COLO668 (cell line): ENCODE results near the gene ENPP1.
"Not testable (repeated sequence)": the region's sequence is repeated elsewhere in the genome, so short reads cannot be mapped to it uniquely, and the experiment has no call there.

Experiments
- DNase-seq: peaks from one replicate; lab custom pipeline; 2025; ENCODE audit not compliant: unreplicated experiment; lab: John Stamatoyannopoulos, UW

ENPP1 gene

DNA sequence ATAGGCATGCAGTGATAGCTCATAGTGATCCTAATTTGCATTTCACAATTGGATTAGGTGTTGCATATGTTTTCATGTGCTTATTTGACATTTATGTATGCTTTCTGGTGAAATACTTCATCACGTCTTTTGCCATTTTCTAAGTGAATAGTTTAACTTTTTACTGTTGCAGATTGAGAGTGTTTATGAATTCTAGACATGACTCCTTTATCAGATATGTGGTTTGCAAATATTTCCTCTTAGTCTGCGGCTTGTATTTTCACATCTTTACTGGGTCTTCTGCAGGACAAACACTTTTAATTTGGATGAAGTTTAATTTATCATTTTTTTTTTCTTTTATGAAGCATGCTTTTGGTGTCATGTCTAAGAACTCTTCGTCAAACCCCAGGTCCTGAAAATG is 104.1 kb downstream of the ENPP1 start:
- no peak for DNase-seq

DNA sequence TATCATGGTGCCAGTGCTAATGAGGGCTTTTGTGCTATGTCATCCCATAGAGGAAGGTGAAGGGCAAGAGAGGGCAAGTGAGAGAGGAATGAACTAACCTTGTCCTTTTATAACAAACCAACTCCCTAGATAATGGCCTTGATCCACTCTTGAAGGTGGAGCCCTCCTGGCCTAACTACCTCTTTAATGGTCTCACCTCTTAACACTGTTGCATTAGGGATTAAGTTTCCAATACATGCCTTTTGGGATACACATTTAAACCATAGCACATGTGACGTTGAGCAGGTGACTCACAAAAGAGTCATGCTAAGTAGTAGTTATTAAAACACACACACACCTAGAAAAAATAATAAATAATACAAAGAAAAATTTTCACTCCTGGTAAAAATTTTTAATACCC is 106.4 kb downstream of the ENPP1 start:
- DNase-seq = no peak

DNA sequence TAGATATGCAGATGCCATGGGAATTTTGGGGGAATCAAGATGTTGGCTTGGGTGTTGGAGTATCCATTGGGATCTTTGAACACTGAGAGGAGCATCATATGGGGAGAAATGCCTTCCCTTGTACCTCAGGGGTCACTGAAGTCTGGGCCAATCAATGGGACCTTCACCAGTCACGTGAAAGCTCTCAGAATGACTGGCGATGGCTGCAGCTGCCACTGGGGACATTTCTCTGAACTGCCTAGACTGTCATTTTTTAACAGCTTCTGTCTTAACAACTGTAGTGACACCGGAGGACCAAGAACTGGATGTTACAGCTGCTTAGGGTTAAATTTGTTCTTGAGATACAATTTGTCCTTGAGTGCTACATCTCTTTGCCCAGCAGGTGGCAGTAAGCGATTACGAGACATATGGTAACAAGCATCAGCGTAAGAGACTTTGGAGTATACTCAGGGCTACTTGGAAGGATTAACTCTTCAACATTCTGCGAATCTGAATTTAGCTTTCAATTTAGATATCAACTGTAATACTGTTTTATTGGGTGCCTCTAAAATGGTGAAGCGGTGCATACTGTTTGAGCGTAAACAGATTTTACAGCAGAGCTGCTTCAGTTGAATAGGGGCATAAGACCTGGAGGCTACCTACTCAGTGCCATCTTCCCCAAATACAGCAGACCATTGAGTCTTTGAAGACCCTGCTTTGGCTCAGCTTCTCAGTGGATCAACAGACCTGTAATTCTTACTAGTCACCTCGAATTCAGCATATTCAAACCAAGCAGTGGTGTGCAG is 107.3 kb downstream of the ENPP1 start:
- peak; percentile 43 for DNase-seq

DNA sequence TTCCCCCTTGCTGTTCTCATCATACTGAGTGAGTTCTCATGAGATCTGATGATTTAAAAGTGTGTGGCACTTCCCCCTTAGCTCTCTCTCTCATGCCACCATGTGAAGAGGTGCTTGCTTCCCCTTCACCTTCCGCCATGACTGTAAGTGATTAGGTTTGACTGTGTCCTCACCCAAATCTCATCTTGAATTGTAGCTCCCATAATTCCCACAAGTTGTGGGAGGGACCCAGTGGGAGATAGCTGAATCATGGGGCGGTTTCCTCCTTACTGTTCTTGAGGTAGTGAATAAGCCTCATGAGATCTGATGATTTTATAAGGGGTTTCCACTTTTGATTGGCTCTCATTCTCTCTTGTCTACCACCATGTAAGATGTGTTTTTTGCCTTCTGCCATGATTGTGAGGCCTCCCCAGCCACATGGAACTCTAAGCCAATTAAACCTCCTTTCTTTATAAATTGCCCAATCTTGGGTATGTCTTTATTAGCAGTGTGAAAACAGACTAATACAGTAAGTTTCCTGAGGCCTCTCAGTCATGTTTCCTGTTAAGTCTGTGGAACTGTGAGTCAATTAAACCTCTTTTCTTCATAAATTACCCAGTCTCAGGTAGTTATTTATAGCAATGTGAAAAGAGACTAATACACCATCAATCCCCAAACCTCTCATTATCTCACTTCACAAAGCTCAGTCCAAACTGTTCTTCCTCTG is 108.4 kb downstream of the ENPP1 start:
- DNase-seq = not testable (repeated sequence)

DNA sequence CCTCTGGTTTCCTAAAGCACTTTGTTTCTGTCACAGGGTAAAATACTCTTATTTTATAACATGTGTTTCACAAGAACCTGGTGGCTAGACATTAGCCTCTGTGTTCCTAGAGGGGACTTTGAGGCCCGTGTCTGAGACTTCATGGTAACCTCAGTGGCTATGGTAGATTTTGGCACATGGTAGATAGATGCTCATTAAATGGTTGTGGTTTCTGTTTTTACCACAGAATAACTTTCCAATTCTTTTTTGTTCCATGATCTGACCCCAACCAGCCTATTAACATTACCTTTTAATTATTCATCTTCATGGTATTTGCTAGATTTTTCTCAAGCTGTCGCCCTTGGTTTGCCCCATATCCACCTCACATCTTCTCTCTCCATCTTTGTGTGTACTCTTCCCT is 109.0 kb downstream of the ENPP1 start:
- DNase-seq = no peak

DNA sequence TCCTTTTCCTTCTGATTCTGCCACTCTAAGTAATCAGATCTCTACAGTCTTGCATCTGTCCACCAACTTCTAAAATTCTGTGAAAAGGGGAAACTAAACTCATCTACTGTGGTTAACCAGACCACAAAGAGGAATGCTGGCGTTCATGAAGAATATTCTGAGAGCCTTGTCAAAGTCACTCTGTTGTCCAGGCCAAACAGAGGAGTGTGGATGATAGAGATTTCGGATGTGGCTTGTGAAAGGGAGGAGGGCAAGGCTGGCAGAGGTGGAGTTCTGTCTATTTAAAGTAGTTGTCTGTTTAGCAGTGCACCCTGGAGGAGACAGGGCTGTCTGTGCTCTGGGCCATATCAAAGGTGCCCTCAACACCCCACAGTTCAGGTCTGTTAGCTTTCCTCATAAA is 109.5 kb downstream of the ENPP1 start:
- no peak for DNase-seq

DNA sequence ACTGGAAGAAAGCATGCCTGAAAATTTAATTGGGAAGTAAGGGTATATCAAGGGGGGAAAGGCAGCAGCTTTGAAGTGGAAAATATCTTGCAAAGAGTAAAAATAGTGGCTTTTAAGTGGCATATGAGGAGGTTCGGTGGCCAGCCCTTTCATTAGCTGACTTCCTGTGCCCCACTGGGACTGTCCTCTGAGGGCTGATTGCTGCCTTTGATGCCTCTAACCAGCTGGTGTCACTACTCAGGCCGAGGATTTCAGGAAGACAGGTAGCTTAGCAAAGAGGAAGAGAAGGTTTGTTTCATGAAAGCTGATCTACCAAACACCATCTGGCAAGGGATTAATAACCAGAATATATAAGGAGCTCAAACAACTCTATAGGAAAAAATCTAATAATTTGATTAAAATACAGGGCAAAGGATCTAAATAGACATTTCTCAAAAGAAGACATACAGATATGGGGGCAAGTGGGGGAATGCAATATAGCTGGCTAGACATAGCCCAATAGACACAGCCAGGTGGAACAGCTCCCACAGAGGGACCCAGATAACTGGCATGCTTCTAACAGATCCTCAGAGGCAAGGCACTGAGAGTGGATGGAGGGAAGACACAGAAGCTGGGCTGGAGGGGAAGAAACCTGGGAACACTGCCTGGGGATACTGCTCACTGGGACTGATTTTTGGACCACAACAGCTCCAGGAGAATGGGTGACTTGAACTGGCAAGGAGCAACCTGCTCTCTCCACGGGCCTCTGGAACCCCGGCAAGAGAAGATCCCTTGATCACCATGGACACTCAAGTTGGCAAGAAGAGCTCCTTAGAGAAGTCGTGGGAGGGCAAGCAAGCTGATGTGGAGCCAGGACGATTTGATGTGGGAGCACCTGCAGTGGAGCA is 110.2 kb downstream of the ENPP1 start:
- no peak for DNase-seq

DNA sequence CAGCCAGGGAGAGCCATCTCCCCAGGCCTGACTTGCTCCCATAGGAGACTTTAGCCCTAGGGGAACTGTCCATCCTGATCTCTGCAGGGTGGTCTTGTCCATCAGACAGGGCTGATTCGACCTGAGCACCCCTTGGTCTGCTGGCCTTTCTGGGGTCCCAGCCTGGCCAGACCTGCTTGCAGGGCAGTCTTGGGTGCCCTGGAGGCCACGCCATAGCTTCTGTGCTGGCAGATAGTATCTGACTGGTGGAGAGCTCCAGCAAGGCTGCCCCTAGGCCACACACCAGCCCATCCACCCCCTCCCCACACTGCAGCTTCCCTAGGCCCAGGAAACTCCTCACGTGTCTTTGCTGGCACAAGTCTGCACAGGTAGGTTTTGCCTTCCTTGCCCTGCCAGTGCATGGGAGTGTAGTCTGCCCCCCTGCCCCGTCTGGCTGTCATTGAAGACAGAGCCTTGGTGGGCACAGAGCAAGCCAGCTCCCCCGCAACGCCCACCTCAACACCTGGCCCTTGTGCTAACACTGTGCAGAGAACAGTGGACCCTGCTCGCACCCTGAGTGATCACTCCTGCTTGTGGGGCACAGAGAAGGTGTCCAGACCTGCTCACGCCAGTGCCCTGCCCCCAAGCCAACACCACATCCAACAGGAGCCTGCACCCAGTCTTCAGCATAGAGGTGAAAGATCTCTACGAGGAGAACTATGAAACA is 111.0 kb downstream of the ENPP1 start:
- DNase-seq = no peak

DNA sequence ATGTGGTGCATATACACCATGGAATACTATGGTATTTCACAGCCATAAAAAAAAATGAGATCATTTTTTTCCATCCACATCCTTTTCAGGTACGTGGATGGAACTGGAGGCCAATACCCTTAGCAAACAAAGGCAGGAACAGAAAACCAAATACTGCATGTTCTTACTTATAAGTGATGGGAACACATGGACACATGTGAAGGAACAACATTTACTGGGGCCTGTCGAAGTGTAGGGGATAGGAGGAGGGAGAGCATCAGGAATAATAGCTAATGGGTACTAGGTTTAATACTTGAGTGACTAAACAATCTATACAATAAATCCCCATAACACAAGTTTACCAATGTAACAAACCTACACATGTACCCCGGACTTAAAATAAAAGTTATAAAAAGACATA is 112.8 kb downstream of the ENPP1 start:
- DNase-seq = no peak

DNA sequence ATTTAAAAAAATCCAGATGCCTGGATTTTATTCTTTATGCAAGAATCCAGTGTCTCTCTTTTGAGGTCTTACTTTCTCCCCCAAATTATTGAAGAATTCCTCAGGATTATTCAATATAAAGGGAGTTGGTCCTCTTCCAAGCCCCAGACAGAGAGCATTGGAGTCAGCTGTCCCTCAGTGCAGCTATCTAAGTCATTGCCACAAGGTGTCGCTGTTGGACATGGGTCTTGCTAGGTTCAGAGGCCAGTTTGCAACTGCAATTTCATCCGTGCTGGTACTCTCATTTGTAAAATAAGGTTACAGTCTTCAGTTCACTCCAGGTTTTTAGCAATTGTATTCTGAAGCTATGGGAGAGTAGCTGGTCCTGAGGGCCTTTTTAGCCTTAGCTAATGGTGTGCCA is 115.5 kb downstream of the ENPP1 start:
- DNase-seq = peak; percentile 51

DNA sequence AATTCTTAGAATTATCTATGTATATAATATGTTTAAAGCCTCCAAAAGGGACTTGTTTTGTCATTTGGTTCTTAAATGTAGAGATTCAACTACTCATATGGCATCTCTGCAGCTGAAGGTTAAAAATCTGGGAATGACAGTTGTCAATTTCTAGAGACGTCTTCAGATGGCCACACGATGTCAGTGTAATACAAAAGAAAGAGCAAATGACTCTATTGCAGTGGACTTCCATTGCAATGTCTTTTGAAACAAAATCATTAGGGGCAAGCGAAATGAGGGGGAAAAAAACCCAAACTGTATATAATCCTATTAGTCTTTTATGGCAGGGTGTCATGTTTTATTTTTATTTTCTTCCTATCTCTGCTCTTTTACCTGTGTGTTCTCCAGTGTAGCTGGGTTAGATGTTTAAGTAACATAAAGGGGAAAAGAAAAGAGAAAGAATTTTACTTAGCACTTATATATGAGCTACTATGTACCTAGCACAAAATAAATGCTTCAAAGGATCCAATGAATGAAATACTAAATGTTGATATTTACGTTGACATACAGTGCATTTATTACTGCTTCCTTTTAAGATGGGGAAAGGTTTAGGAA is 117.2 kb downstream of the ENPP1 start:
- no peak for DNase-seq

DNA sequence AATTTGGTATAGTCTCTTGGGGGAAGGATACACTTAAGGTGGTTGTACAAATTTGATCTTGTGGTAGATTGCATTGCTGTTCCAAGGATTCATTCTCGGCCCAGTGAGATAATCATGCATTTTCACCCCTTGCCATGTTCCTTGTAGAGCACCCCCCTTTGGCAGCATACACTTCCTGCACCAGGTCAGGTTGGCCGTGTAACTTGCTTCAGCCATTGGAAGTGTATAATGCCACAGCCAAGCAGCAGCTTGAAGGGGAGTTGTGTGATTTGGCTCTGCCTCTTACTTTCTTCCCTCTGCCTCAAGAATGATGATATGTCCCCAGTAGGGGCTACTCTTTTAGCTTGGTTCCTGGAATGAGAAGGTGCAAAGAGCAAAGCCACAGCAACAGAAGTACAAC is 121.4 kb downstream of the ENPP1 start:
- no peak for DNase-seq

DNA sequence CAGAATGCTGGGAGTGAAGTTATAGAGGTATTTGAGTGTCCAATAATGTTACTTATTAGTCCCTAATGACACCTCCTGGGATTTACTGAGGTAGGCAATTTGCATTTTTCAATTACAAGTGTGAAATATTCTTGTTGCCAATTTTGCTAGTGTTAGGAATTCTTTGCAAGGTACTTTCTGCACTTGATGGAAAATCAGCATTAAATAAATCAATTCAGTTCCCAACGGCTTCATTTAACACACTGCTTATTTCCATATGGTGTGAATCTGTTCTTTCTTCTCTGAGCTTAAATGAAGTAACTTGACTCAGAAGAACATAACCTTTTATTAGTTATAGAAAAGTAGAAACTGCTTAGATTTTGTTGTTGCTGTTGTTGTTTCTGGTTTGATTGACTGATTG is 122.2 kb downstream of the ENPP1 start:
- DNase-seq = no peak

DNA sequence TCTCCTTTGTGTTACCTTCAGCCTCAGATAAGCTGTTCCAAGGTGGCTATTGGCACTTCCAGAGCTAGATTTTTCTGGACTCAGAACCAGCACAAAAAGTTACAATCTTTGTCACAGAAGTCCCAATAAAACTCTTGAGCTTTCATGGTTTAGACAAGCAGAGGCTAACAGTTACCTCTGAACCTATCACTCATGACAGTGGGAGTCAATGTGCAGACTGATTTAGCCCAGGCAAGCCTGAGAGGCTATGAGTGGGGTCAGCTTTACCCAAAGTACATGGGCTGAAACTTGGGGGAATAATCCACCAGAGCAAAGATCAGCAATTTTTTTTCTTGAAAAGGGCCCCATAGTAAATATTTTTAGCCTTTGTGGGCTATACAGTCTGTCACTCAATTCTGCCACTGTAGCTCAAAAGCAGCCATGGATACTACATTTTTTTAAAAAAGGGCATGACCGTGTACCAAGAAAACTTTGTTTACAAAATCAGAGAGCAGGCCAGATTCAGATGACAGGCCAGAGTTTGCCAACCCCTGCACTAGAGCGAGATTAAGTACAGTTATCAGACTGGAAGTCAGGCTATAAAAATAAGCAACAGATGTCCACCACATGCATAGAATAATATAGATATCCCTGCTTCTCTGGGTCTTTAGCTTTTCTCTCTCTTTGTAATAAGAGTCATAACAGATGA is 123.4 kb downstream of the ENPP1 start:
- no peak for DNase-seq

DNA sequence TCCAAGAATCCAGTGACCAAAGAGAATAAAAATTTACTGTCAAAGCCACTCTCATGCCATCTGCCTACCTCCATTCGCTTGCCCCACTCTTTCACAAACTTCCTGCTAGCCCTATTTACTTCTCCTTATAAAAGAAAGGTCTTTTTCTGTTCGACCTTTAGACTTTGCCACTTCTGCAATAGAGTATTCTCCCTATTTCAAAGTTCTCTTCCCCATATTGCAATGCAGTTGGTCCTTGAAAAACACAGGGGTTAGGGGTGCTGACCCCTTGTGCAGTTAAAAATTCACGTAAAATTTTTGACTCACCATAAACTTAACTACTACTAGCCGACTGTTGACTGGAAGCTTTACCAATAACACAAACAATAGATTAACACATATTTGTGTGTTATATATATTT is 128.3 kb downstream of the ENPP1 start:
- DNase-seq = no peak

DNA sequence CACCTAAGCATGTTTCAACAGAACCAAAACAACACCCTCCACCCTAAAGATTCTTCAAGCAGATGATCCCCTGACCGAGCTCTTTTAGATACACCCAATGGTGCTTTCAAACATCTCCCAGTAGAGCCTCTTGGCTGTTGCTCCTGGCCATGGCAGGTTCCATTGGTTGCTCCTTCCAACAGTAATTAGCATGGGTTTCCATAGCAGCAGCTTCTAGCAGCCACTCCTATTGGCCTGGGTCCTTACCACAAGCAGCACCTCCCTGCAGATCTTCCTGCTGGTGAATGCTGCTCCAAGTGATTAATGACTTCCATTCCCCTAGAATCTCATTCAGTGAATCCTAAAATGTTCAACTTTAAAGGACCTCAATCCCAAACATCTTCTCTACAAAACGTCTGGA is 129.4 kb downstream of the ENPP1 start:
- DNase-seq = peak; percentile 1

DNA sequence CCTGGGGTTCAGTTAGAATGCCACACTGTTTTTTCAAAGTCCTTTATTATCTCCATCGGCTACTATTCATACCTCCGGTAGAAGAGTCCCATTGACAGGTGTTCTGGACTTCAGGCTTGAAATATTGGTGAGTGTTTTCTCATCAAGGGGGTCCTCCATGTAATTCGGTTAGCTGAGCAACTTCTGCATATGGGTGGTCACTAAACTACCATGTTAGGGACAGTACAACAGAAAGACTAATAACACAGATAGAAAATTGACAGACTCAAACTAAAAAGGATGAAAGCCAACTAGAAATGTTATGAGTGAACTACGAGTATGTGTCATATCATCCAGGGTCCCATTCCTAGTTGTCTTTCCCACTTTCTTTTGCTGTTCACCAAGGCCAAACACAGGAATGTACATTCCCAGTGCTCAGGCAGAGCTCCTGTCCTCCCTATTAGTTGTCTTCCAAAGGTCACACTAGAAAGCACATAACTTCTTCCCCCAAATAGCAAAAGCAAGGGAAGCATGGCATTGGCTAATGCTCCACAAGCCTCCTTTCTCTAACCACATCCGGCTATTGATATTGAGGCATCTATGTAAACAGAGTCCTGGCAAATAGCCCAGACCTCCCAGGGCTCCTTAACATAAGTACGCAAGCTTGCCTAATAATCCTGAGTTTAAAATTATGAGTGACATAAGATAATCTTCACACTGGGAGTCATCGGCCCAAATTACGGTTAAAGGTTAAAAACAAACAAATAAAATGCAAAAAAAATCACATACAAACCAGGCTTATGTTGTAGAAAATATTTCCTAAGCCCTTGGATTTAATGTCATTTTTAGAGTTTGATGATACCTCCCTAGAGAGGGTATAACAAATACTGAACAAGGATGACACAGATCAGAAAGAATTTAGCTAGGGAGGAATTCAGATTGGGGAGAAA is 130.1 kb downstream of the ENPP1 start:
- DNase-seq = peak; percentile 82
